ENCODE measurements around the gene RTTN.

The RTTN gene

GRCh38 chr18:70148039-70148938 lies 57.2 kb downstream of the RTTN start:
- Histone ChIP-seq H2AFZ (ENCODE audit: low read length) (no peak overlapping the region), H4K20me1 (ENCODE audit: insufficient read depth, low read length) (no peaks in the 10 kb centered on the region), H3K27ac (ENCODE audit: low read length) (no peak overlapping the region), H3K4me1 (ENCODE audit: low read length) (no peaks in the 10 kb centered on the region), H3K9me2 (replicated peaks; ENCODE audit: insufficient read depth, low read length) (no peaks in the 10 kb centered on the region), H3K9ac (ENCODE audit: low read length) (no peak overlapping the region), H3K4me3 (ENCODE audit: low read length) (no peak overlapping the region), H3K36me3 (replicated peaks; ENCODE audit: insufficient read depth, low read length) (no peaks in the 10 kb centered on the region), H3K79me2 (ENCODE audit: low read length) (0 out of 2 replicates have a peak, but pooled peaks cover under 1% of the 10 kb centered on the region), H3K9me3 (replicated peaks; ENCODE audit: insufficient read depth, low read length) (no peaks in the 10 kb centered on the region), H3F3A (ENCODE audit: insufficient read depth, low read length) (no peaks in the 10 kb centered on the region), H3K4me2 (ENCODE audit: low read depth, low read length) (no peak overlapping the region), H3K27me3 (replicated peaks; ENCODE audit: insufficient read depth, low read length) (no peaks in the 10 kb centered on the region)
- TF ChIP-seq CTCF (IDR thresholded peaks at IDR 0.05; ENCODE audit: low read length): no peak
- TF ChIP-seq EZH2phosphoT487 (IDR thresholded peaks at IDR 0.05; ENCODE audit: low read length): no peak
- no peak for TF ChIP-seq EZH2 (optimal IDR thresholded peaks at IDR 0.05; ENCODE audit: low read depth, low read length)
- DNase-seq: no peak

- Histone ChIP-seq H3K9ac (ENCODE audit: low read length) (no peak overlapping the region), H3K4me3 (ENCODE audit: low read length) (no peak overlapping the region), H3K9me2 (replicated peaks; ENCODE audit: insufficient read depth, low read length) (no peaks in the 10 kb centered on the region), H3F3A (ENCODE audit: insufficient read depth, low read length) (no peaks in the 10 kb centered on the region), H3K4me1 (ENCODE audit: low read length) (no peaks in the 10 kb centered on the region), H4K20me1 (ENCODE audit: insufficient read depth, low read length) (no peaks in the 10 kb centered on the region), H3K27ac (ENCODE audit: low read length) (no peak overlapping the region), H3K36me3 (replicated peaks; ENCODE audit: insufficient read depth, low read length) (no peaks in the 10 kb centered on the region), H3K79me2 (ENCODE audit: low read length) (no peaks in the 10 kb centered on the region), H3K27me3 (replicated peaks; ENCODE audit: insufficient read depth, low read length) (no peaks in the 10 kb centered on the region), H2AFZ (ENCODE audit: low read length) (no peak overlapping the region), H3K4me2 (ENCODE audit: low read depth, low read length) (no peak overlapping the region), H3K9me3 (replicated peaks; ENCODE audit: insufficient read depth, low read length) (no peaks in the 10 kb centered on the region)
- DNase-seq: no peak
- TF ChIP-seq CTCF (IDR thresholded peaks at IDR 0.05; ENCODE audit: low read length): no peak
- no peak for TF ChIP-seq EZH2phosphoT487 (IDR thresholded peaks at IDR 0.05; ENCODE audit: low read length)
- TF ChIP-seq EZH2 (optimal IDR thresholded peaks at IDR 0.05; ENCODE audit: low read depth, low read length): no peak
These were observed 59.3 kb downstream of the RTTN start for GRCh38 chr18:70146174-70146573.

GRCh38 chr18:70142001-70142400 lies 63.5 kb downstream of the RTTN start:
- Histone ChIP-seq H3K36me3 (replicated peaks; ENCODE audit: insufficient read depth, low read length) (no peaks in the 10 kb centered on the region; the same call in 1 of the 2 replicates), H3K27me3 (replicated peaks; ENCODE audit: insufficient read depth, low read length) (no peaks in the 10 kb centered on the region), H3K9me2 (replicated peaks; ENCODE audit: insufficient read depth, low read length) (no peaks in the 10 kb centered on the region), H3K9me3 (replicated peaks; ENCODE audit: insufficient read depth, low read length) (no peaks in the 10 kb centered on the region), H4K20me1 (ENCODE audit: insufficient read depth, low read length) (no peaks in the 10 kb centered on the region), H3K4me3 (ENCODE audit: low read length) (no peak overlapping the region), H3K9ac (ENCODE audit: low read length) (no peak overlapping the region), H3K79me2 (ENCODE audit: low read length) (no peaks in the 10 kb centered on the region), H3K27ac (ENCODE audit: low read length) (no peak overlapping the region), H2AFZ (ENCODE audit: low read length) (no peak overlapping the region), H3K4me1 (ENCODE audit: low read length) (peaks cover 6% of the 10 kb centered on the region; the same call in 1 of the 2 replicates), H3K4me2 (ENCODE audit: low read depth, low read length) (no peak overlapping the region), H3F3A (ENCODE audit: insufficient read depth, low read length) (no peaks in the 10 kb centered on the region)
- TF ChIP-seq CTCF (IDR thresholded peaks at IDR 0.05; ENCODE audit: low read length) (no peak), EZH2phosphoT487 (IDR thresholded peaks at IDR 0.05; ENCODE audit: low read length) (no peak), EZH2 (optimal IDR thresholded peaks at IDR 0.05; ENCODE audit: low read depth, low read length) (no peak)
- no peak for DNase-seq
